ENCODE measurements around the gene NRIP1.

The NRIP1 gene

DNA sequence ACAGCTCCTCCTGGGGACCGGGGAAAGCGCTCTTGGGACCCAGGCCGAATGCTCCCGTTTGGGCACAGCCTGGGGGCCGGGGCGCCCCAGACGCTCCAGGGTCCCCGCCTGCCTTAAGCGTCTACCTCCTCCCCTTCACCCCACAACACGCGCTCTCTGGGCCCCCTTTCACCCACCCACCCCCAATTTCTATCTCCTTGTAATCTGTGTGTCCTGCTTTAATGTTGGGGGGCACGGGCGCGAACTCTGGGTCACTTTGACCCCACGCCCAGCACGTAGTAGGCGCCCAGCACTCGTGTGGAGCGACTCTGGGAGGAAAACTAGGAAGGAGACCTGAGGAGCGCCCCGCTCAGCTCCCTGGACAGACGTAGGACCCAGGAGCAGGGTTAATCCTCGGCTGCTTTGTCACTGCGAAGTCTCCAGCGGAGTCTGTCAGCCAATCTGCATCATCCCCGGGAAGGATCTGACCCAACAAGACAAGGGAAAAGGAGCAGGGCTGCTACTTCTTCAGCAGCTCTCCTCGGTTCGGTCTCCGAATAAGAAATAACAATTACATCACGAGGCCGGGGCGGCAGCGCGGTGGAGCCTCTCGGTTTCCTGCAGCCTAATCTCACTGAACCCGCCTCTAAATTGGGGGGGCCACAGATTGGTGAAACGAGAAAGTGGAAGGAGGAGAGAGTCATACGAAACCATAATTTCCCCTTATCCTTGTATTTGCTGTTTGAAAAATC is 757 bp upstream of the NRIP1 start:
- peak; percentile 49 for DNase-seq

DNA sequence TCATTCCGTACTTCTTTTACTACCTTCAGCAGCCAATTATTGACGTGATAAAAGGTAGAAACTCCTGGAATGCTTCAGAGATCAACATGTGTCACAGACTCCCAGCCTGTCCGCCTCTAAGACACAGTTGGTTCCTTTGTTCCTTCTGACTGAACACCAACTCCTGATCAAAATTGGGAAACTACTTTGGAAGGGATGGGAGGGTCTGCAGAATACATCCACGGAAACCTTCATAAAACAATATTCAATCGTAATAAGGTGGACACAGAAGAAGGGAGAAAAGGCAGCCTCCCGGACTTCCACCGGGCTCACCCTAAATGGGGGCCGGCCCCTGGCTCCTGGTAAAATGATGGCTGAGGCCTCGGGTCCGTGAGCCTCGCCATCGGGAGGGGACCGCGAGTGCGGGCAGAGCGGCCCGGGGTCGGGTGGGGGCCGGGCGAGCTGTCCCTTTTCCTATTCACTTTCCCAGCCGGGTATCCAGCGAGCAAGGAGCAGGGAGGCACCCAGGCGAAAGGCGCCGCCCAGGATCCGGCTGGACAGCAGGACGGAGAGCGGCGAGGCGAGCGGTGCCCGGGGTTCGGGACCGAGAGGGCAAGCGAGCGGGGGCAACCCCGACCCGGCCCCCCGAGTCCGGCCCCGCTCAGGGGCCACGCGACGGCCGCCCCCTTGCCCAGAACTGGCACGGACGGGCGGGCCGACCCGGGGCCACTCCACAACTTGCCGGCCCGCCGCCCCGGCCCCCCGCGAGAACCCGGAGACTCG is 805 bp downstream of the NRIP1 start:
- peak; percentile 62 for DNase-seq

DNA sequence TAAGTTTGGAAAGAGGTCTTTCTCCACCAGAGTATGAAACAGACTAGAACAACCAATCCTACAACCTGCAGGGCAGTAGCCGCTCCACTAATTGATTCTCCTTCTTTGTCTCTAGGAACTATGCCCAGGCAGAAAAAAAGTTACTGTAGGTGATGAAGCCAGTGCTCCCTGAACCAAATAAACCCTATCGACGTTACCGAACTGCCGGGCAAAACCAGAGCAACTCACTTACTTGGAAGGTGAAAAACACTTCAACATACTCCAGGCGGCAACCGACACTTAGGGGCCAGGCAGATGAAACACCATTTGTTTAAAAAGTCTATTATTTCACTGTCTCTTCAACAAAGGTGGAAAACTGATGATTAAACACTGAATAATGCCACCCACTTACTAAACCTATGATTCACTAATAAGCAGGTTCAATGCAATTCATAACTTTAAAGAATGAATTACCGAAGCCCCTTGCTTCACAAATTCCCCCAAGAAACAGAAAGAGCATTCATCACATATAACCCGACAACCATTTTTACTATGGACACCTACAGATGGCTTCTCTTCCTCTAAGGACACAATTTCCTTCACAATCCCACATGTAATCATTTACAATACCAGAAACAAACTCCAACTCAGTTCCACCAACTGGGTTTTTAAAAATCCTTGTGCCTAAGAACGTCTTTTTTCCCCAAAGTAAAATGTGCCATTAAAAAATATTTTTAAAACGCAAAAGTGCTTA is 1.6 kb downstream of the NRIP1 start:
- DNase-seq: no peak

DNA sequence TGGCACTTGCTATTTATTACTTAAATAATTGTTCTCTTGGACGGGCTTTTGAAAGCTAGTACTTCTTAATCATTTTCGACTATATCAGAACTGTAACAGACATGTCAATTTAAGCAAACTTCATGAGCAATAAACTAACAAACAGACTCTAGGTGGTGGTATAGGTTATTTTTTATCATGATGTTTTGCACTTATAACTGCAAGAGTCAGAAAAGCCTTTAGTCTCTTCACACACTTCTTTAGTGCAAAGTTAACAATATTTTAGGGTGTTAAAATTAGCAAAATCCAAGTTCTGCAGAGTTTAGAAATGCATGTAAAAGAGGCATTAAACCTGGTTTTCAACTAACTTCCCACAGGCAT is 2.2 kb downstream of the NRIP1 start:
- DNase-seq: no peak

DNA sequence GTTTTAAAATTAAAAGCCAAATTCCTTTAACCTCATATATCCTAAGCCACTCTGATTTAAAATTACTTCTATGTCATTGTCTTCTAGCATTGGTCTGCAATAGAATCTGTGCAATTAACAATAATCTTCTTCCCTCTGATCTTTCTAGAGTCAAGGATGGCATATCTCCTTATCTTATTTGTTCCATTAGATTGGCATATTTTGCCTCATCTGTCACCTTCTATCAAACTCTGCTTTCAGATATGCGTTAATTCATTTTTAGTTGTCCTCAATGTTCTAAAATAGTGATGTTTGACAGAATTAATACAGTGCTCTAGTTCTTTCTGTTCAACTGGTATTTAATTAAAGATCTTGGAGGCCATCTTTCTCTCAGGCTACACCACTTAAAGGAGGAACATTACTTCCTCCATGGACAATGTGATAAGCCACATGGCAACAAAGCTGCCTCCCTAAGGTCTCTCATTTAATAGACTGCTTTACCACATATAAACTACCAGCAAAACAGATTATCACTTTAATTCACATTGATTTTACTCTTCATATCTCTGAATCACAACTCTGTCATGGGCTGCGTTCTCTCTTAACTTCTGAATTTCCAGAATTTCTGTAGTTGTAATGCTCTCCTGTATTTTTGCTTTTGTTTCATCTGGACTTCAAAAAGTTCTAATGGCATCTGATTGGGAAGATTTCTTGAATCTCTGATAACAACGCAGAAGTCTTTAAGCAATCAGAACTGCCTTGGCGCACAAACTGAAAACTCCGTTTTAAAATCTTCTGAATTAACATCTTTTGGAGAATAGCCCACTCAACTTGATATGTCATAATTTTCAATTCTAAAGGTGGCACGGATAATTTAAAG is 2.8 kb downstream of the NRIP1 start:
- DNase-seq: no peak

DNA sequence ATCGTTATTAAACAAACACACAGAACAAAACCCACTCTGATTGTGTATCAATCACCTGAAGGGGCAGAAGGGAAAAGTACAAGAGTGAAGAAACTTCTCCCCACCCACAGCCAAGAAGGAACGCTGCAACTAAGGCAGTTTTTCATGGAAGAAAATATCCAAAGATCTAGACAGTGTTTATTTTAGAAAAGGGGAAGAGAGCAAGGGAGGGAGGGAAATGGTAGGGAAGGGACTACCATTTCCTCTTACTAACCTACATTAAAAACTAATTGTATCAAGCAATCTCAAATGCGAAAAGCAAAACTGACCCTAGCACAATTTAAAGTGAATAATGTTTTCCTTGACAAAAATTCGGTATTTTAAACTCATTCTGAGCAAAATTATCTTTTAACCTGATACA is 3.5 kb downstream of the NRIP1 start:
- DNase-seq: no peak

DNA sequence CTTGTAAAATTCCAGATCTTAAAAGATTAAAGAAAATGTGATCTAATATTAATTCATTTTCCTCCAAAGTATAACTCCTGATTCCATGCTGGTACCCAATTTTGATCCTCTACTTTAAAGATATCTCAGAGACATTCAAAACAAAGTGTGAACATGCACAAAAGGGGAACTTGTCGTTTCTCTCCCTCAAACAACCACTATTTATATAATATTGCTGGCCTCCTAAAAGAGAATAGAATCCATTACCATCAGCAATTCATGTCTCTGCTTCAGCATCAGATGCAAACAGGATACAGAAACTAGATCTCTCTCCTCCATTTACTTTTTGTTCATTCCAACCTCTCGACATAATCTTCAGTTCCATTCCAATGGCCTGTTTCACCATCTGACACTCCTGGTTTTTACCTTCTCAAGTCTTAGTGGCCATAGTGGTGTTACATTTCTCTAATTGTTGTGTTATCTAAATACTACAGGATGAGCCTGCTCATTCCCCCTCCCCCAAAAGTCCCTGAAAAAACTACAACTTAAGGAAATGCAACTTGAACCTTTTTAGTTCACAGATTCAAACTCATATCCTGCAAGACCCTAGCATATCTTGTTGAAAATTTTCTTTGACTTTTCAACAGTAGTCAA is 4.1 kb downstream of the NRIP1 start:
- DNase-seq: no peak

DNA sequence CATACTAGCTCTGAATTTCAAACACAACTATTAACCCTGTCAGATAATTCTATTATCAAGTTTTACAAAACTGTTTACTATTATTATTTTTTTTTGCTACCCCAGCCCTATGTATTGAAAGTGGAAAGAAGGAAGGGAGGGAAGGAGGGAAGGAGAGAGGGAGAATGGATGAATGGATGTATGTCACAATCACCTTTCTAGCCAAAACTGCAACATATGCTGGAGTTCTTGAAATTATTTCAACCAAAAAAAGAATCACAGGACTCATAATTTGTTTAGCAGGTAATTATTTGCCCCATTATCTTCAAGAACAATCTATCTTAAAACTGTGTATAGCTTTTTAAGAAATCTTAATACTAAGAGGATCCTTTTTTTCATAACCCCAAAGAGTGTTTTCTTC is 5.4 kb downstream of the NRIP1 start:
- no peak for DNase-seq

DNA sequence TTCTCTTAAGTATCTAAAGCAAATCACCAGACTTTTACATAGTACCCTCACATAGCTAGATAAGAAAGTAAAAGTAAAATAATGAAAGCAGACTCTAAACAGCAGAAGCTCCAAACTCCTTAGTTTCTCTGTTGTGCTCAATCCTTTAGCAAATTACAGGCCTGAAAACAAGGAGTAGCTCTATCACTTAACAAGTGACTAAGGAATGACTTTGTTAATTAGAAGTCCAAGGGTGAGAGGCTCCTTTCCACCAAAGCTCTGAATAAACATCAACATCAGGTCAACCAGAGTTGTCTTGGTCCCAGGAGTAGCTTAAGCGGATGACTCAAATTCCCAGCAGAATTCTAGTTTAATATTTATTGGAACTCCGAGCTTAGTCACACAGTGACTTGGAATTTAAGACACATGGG is 5.9 kb downstream of the NRIP1 start:
- DNase-seq: no peak

DNA sequence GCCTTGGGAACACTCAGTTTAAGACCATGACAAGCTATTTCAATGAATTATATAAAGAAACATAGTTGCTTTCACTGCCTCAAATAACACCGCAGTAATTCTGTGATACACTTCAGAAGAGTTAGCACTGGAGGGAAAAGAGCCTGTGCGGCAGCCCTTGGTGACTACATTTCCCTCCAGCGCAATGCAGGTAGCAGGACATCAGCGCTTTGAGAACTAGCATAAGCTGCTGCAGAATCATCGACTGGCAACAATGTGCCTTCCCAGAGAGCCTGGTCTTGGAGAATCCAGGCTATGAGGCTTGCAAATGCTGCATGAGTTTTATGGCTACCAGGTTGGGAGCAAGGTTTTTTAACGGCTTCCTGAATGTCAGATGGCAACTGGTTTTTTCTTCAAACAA is 7.5 kb downstream of the NRIP1 start:
- DNase-seq: no peak

DNA sequence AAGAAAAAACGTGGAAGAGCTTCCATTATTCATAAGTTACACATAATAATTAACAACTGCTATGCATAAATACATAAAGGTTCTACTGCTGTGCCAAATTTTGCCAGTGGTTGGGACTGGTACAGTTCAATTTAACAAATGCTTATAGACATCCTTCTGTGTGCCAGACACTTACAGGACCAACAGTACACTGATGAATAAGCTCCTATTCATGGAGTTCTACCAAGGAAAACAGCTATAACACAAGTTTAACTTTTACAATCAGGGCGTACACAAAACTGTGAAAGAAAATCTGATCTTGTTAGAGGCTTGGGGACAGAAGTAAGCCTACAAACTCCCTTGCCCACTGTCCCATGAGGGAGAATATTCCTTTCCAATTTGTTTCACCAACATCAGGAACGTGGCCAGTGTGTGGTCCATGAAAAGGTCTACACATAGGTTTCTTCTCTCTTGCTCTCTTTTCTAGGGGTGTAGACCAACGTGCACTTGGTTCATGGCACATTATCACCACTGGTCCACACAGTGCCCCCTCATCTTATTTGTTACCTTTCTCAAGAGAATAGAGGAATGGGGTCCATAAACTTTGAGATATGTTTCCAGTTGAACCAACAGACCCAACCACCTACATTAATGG is 10.1 kb downstream of the NRIP1 start:
- DNase-seq: no peak

DNA sequence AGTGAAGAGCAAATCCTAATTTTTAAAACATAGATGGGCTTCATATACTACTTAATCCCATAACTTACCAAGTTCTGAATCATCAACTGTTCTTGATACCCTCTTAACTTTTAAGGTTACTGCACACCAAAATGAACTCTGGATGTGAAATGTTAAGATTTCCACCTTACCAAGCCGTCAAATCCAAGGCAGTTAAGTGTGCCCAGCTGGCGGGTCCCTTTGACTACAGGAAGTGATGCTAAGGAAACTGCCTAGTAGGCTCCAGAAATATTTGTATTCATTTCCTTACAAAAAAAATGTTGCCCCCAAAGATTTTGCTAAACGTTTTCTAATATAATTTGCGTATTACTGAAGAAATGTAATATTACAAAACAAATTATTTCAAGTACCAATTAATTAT is 10.7 kb downstream of the NRIP1 start:
- no peak for DNase-seq

DNA sequence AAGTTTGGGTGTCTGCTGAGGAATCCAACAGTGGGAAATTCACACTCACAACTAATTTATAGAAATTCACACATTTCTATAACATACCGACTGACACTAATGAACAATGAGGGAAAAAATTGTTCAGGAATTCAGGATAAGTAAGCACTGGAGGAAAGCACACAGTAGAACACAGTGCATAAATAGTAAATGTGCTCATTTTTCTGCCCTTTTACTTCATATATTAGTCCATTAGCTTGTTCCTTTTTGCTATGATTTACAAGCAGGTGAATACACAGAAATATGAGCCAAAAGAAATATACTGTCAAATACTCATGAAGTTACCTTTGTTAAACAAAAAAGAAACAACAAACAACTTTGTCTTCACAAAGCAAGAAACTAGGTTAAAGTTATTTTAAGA is 11.3 kb downstream of the NRIP1 start:
- no peak for DNase-seq

DNA sequence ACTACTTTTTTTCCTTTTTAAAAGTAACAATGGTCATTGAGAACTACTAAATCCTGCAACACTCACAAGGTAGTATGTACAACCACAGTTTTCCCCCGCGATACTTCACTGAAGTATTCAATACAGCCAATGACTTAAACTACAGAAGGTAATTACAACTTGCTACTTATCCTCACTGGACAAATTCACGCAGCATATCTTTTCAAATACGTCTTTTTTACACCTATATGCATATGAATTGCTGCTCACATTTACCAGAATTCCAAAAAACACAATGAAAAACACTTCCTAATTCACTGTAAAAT is 12.4 kb downstream of the NRIP1 start:
- no peak for DNase-seq

DNA sequence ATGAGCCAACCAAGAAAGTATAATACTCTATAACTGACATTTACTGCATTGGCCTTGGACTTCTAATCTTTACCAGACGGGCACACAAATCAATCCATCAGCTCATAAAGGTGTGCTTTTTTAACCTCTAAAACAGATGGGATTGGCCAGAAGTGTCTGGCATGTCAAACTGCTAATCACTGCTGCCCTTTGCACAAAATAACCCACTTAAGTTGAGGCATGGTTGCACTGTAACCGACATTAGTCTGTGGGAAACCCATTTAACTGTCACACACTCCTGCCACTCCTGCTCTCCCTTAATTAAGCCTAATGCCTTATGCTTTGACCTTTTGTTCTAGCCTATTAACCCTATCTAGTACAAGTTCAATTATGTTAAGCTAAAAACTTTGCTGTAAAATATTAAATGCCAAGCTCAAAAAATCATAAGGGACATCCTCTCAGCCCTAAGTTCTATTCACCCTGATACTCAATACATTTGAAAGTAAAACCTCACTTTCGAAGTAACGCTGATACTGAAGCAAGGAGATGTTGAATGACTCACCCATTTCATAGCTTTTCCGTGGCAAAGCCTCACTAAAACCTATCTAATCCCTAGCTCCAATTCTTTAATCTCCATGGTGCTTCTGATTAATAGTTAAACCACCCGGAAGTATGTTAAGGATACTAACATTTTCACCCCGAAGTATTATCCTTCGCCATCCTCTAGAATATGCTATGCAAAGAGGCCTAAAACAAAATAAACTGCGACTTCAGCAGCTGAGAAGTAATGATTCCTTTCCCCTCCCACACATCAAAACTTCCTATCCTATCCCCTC is 12.9 kb downstream of the NRIP1 start:
- DNase-seq: no peak

DNA sequence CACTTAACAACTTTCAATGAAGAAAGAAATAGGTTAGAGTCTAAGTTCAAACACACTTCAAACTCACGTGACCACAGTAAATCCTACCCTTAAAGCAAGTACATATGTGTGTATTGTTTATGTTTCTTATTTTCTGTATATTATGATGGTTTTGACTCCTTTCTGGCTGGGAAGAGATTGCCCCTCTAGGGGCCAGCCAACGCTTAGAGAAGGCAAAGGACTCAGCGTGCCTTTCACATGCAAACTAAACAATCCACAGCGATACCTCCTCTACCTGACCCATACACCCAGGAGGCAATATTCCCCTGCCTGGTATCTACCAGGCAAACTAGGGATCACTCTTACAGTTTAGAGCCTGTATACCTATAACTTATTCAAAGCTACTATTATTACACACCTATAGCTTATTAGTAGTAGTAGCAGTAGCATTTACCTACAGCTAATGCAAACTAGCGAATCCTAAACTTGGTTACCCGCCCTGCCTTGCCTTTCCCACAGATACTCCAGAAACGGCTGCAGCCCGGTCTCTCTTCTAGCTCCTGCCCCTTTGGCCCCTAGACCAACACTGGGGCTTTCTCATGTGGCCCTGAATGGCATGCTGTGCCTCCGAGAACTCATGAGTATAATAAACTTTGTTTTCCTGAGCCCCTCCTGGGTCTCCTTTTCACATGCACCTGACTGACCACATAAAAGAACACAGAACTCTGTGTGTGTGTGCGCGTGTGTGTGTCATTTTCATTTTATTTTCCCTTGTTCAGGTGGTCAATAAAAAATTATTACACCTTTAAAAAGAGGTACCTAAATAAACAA is 14.0 kb downstream of the NRIP1 start:
- DNase-seq: peak; percentile 5

DNA sequence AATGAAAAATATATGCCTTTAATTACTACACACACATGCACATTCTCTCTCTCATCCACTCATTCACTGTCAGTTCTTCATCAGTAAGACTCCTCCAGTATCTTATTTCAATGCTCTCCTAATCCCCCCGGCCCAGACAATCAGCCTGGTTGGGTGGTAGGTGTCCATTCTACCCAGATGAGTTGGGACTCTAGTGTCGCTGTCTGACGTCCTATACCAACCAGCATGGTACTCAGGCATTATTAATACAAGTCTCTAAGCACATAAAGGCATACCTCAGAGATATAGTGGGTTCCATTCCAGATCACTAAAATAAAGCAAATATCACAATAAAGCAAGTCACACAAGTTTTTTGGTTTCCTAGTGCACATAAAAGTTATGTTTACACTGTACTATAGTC is 19.8 kb downstream of the NRIP1 start:
- DNase-seq: no peak

DNA sequence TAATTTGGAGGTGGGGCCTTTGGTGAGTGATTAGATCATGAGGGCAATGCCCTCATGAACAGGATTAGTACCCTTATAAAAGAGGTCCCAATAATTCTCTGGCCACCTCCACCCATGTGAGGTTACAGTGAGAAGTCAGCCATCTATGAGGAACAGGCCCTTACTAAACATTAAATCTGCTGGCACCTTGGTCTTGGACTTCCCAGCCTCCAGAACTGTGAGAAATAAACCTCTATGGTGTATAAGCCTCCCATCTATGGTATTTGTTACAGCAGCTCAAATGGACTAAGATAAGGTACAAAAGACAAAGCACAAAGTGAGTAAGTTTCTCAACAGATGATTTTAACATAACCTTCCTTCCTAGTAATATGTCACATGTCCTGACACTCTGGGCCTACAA is 22.3 kb downstream of the NRIP1 start:
- no peak for DNase-seq

DNA sequence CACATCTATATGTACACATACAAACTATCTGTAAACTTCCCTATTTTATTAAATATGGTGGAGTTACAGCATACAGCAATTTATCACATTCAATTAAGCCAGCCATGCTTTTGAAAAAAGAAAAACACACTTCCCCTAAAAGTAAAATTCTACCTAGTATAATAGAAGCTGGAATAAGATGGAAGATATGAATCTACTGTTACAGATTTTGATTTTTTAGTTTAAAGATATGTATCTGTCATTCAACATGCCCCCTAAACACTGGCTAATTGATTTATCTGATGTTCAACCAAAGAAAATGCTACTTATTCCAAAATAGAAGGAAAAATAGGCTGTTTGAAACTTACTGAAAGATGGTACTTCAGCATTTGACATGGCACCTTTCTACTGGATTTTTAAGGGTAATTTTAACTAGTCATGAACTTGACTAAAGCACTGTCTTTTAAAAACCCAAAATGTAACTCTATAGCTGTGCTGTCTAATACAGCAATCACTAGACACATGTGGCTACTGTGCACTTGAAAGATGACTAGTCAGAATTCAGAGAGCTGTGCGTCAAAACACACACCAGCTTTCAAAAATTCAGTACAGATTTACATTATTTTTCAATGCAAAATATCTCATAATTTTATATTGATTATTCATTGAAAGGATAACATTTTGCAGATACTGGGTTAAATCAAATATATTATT is 25.0 kb downstream of the NRIP1 start:
- DNase-seq: no peak

DNA sequence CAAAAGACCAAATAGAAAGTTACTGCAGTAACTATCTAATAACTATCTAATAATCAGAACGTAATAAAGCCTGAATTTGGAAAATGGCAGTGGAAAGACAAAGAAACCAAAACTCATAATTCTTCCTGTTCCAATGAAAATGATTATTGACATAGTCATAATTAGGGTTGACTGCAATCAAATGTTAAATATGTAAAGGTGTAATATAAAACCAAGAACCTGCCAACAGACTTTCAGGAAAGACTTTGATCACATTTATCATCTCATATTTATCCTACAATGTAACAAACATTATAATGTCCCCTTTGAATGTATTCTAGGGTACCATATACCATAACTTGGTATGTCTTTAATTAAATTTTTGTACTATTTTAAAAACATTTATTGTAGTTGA is 26.9 kb downstream of the NRIP1 start:
- DNase-seq: no peak

Data from NCI-H146 (cell line).